Nephron progenitor cell (in vitro differentiated cells): ENCODE measurements around the gene ZNF628.
A peak's percentile ranks its signal among the peaks of the same experiment; 100 is the strongest.

Source experiments
- DNase-seq: peaks from one replicate; pipeline ENCODE4 v3.0.0; 2021
- H3K27ac Mint-ChIP-seq: 2 replicates; pipeline ENCODE4 v1.8.0; 2021; ENCODE audit warnings: mild to moderate bottlenecking, moderate library complexity, mixed read lengths
- H3K27me3 Mint-ChIP-seq: 2 replicates; pipeline ENCODE4 v1.8.0; 2021; ENCODE audit warnings: mild to moderate bottlenecking, low read depth, mixed read lengths; ENCODE audit not compliant: poor library complexity
- H3K36me3 Mint-ChIP-seq: 2 replicates; pipeline ENCODE4 v1.8.0; 2021; ENCODE audit warnings: low read depth, mixed read lengths
- H3K4me1 Mint-ChIP-seq: 2 replicates; pipeline ENCODE4 v1.8.0; 2021; ENCODE audit warnings: mixed read lengths
- H3K4me3 Mint-ChIP-seq: 2 replicates; pipeline ENCODE4 v1.8.0; 2021; ENCODE audit warnings: mild to moderate bottlenecking, moderate library complexity, mixed read lengths
- H3K9me3 Mint-ChIP-seq: 2 replicates; pipeline ENCODE4 v1.8.0; 2021; ENCODE audit warnings: mild to moderate bottlenecking, moderate library complexity, mixed read lengths
- TF ChIP-seq, protein P1 (sequence below): fragments of 200-600 bp; sonication (generic); IDR thresholded peaks from 2 replicates; pipeline ENCODE4 v1.5.0; 2021; ENCODE audit warnings: antibody characterized with exemption

Gene ZNF628

DNA sequence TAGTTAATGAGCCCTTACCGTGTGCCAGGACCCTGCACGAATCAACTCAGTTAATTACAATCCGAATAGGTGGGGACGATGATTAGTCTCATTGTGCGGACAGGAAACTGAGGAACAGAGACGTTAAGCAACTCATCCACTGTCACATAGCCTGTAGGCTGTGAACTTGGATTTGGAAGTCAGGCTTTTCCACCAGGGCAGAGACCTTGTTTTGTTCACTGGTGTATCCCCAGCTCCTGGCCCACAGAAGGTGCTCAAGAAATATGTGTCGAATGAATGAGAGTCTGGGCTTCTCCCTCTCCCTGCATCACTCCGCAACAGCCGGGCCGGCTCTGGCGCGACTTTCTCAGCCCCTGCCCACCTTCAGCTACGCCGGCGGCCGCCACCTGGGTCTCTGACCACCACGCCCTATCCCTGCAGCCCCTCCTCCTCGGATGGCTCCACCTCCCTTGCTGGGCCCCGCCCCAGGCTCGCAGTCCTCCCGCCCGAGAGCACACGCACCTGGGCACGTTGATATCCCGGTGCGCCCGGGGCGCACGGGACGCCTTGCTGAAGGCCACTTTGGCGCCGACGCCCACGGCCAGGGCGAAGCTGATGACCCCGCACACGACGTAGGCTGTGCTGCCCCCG is 34.6 kb upstream of the ZNF628 start:
- peak overlapping the region; percentile 23 for H3K4me3 Mint-ChIP-seq
- TF ChIP-seq, protein P1, sequence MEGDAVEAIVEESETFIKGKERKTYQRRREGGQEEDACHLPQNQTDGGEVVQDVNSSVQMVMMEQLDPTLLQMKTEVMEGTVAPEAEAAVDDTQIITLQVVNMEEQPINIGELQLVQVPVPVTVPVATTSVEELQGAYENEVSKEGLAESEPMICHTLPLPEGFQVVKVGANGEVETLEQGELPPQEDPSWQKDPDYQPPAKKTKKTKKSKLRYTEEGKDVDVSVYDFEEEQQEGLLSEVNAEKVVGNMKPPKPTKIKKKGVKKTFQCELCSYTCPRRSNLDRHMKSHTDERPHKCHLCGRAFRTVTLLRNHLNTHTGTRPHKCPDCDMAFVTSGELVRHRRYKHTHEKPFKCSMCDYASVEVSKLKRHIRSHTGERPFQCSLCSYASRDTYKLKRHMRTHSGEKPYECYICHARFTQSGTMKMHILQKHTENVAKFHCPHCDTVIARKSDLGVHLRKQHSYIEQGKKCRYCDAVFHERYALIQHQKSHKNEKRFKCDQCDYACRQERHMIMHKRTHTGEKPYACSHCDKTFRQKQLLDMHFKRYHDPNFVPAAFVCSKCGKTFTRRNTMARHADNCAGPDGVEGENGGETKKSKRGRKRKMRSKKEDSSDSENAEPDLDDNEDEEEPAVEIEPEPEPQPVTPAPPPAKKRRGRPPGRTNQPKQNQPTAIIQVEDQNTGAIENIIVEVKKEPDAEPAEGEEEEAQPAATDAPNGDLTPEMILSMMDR, result no peak
- no peaks in the 10 kb centered on the region for H3K36me3 Mint-ChIP-seq
- DNase-seq, result no peak
- H3K9me3 Mint-ChIP-seq, result peaks cover 13% of the 10 kb centered on the region
- peaks cover 27% of the 10 kb centered on the region for H3K4me1 Mint-ChIP-seq
- no peak overlapping the region for H3K27ac Mint-ChIP-seq
- H3K27me3 Mint-ChIP-seq, result no peaks in the 10 kb centered on the region

DNA sequence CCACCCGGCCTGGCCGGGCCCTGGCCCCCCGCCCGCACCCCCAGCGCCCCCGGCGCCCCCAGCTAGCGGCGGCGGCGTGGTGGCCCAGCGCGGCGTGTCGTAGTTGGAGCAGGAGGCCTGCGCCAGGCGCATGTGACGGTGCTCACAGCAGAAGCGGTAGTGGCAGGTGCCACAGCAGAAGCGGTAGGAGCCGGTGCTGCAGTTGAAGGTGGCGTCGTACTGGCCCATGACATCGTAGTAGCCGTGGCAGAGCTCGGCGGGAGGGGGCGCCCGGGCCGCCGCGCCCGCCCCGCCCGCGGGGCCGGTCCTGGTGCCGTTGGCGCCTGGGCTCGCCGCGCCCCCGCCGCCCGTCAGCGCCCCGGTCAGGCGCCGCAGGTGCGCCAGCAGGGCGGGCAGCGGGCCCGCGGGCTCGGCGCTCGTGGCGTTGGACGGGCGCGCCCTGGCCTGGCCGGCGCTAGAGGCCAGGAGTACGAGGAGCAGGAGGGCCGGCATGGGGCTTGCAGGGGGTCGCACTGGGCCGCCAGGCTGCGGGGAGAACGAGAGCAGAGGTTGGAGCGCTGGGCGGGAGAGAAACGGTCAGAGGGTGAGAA is 34.0 kb upstream of the ZNF628 start:
- no peak for DNase-seq
- Mint-ChIP-seq H3K4me3 (no peak overlapping the region), H3K27me3 (no peaks in the 10 kb centered on the region), H3K27ac (no peak overlapping the region), H3K36me3 (no peaks in the 10 kb centered on the region), H3K9me3 (peaks cover 13% of the 10 kb centered on the region), H3K4me1 (peaks cover 24% of the 10 kb centered on the region)
- TF ChIP-seq, protein P1, result no peak

DNA sequence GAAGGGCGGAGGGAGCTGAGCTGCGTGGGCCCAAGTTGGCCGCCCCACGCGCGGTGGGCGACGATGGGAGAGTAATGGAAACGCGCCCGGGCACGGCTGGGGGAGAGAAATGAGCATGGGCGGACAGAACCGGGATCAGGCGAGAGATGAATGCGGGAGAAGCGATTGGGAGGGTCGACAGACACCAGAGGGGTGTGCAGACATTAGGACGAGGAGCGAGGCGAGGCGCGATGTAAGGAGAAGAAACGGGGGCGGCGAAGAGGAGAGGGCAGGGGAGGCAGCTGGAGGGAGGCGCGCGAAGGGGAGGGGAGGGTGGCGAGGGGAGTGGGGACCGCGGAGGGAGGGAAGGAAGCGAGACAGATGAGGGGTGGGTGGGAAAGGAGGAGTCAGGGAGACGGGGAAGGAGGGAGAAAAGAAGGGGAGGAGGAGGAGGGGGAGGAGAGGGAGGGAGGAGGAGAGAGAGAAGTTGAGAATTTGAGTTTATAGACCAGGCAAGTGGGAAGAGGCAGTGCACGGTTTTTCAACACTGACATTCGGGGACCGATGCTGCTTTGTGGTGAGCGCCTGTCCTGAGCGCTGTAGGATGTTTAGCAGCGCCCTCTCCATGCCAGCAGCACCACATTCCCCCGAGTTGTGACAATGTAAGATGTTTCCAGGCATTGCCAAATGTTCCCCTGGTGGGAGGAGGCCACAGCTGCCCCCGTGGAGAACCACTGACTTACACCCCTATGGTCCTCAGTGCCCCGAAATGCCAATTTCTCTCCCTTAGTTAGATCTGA is 33.2 kb upstream of the ZNF628 start, which contains the start of gene SHISA7:
Gene SHISA7 (minus strand): TSS at position 256 of the 779 bp plus-strand sequence. CDS start 437 bp downstream, outside the sequence.
- Mint-ChIP-seq H3K36me3 (no peaks in the 10 kb centered on the region), H3K27me3 (no peaks in the 10 kb centered on the region), H3K4me1 (peaks cover 22% of the 10 kb centered on the region), H3K9me3 (peaks cover 13% of the 10 kb centered on the region), H3K4me3 (peak within 1 kb of the TSS; percentile 36), H3K27ac (no peak within 1 kb of the TSS)
- DNase-seq, result no peak
- TF ChIP-seq, protein P1, result no peak

DNA sequence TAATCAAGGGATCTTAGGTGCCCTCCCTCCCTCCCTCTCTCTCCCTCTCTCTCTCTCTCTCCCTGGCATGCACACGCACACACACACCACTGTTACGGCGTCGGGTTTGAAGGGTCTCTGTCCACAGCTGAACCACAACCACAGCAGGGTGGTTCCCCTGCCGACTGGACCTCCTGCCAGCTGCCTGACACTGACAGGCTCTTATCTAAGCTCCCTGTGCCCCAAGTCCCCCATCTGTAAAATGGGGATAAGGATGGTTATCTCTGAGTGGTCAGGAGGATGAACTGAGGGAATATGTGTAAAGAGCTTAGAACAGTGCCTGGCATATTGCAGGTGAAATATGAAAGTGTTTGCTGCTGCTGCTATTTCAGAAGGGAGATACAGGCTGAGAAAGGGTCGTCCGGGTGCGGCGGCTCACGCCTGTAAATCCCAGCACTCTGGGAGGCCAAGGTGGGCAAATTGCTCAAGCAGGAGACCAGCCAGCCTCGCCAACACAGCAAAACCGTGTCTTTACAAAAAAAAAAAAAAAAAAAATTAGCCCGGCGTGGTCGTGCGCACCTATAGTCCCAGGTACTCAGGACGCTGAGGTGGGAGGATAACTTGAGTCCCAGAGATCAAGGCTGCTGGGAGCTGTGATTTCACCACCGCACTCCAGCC is 32.5 kb upstream of the ZNF628 start:
- H3K36me3 Mint-ChIP-seq, result no peaks in the 10 kb centered on the region
- no peaks in the 10 kb centered on the region for H3K27me3 Mint-ChIP-seq
- TF ChIP-seq, protein P1, result no peak
- H3K4me1 Mint-ChIP-seq, result peaks cover 22% of the 10 kb centered on the region
- H3K4me3 Mint-ChIP-seq, result no peak overlapping the region
- no peak overlapping the region for H3K27ac Mint-ChIP-seq
- no peak for DNase-seq
- peaks cover 13% of the 10 kb centered on the region for H3K9me3 Mint-ChIP-seq

DNA sequence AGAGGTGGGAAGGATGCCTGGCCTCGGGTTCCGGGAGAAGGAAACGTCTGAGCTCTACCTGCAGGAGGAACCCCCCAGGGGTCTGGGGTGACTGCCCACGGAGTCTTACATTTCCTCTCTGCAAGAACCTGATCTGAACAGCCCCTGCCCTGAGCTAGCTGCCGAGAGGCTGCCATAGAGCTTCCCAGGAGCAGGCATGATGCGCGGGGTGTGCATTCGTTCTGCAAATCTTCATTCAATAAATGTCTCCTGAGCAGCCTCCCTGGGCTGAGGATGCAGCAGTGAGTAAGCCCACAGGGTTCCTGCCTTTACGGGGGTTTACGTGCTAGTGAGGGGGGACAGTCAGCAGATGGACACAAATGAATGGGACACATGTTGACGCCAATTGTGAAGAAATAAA is 31.8 kb upstream of the ZNF628 start:
- Mint-ChIP-seq H3K4me1 (peaks cover 22% of the 10 kb centered on the region), H3K36me3 (no peaks in the 10 kb centered on the region), H3K9me3 (peaks cover 7% of the 10 kb centered on the region), H3K4me3 (no peak overlapping the region), H3K27ac (no peak overlapping the region), H3K27me3 (no peaks in the 10 kb centered on the region)
- TF ChIP-seq, protein P1, result no peak
- no peak for DNase-seq
